Nephron progenitor cell (in vitro differentiated cells): ENCODE measurements around the gene RUNX1.

Source experiments
- DNase-seq: peaks from one replicate; pipeline ENCODE4 v3.0.0; 2021
- H3K27ac Mint-ChIP-seq: 2 replicates; pipeline ENCODE4 v1.8.0; 2021; ENCODE audit warnings: mild to moderate bottlenecking, moderate library complexity, mixed read lengths
- H3K27me3 Mint-ChIP-seq: 2 replicates; pipeline ENCODE4 v1.8.0; 2021; ENCODE audit warnings: mild to moderate bottlenecking, low read depth, mixed read lengths; ENCODE audit not compliant: poor library complexity
- H3K36me3 Mint-ChIP-seq: 2 replicates; pipeline ENCODE4 v1.8.0; 2021; ENCODE audit warnings: low read depth, mixed read lengths
- H3K4me1 Mint-ChIP-seq: 2 replicates; pipeline ENCODE4 v1.8.0; 2021; ENCODE audit warnings: mixed read lengths
- H3K4me3 Mint-ChIP-seq: 2 replicates; pipeline ENCODE4 v1.8.0; 2021; ENCODE audit warnings: mild to moderate bottlenecking, moderate library complexity, mixed read lengths
- H3K9me3 Mint-ChIP-seq: 2 replicates; pipeline ENCODE4 v1.8.0; 2021; ENCODE audit warnings: mild to moderate bottlenecking, moderate library complexity, mixed read lengths
- CTCF ChIP-seq: fragments of 200-600 bp; sonication (generic); IDR thresholded peaks from 2 replicates; pipeline ENCODE4 v1.5.0; 2021; ENCODE audit warnings: antibody characterized with exemption

The RUNX1 gene

GRCh38 chr21:35048706-35049617 lies at the start of gene RUNX1:
TSS of gene RUNX1 (minus strand) at chr21:35049302.
- Mint-ChIP-seq H3K27me3 (peaks cover 26% of the 10 kb centered on the region), H3K9me3 (peaks cover 6% of the 10 kb centered on the region), H3K4me3 (no peak within 1 kb of the TSS), H3K4me1 (peaks cover 76% of the 10 kb centered on the region), H3K27ac (peak within 1 kb of the TSS; percentile 34), H3K36me3 (no peaks in the 10 kb centered on the region)
- no peak for TF ChIP-seq CTCF
- no peak for DNase-seq

GRCh38 chr21:35097525-35097924 lies 48.4 kb upstream of the RUNX1 start:
- DNase-seq: no peak
- H3K27me3 Mint-ChIP-seq: no peaks in the 10 kb centered on the region
- H3K4me1 Mint-ChIP-seq: no peaks in the 10 kb centered on the region
- no peaks in the 10 kb centered on the region for H3K36me3 Mint-ChIP-seq
- peaks cover 8% of the 10 kb centered on the region for H3K9me3 Mint-ChIP-seq
- H3K4me3 Mint-ChIP-seq: no peak overlapping the region
- no peak for TF ChIP-seq CTCF
- H3K27ac Mint-ChIP-seq: no peak overlapping the region

GRCh38 chr21:35096959-35097358 lies 47.9 kb upstream of the RUNX1 start:
- H3K4me1 Mint-ChIP-seq: no peaks in the 10 kb centered on the region
- TF ChIP-seq CTCF: no peak
- H3K4me3 Mint-ChIP-seq: no peak overlapping the region

GRCh38 chr21:35095859-35096291 lies 46.8 kb upstream of the RUNX1 start:
- no peak for TF ChIP-seq CTCF
- Mint-ChIP-seq H3K27ac (no peak overlapping the region), H3K4me3 (no peak overlapping the region), H3K4me1 (no peaks in the 10 kb centered on the region), H3K9me3 (peaks cover 8% of the 10 kb centered on the region), H3K27me3 (no peaks in the 10 kb centered on the region), H3K36me3 (no peaks in the 10 kb centered on the region)
- DNase-seq: no peak

More at GRCh38 chr21:35096959-35097358, 47.9 kb upstream of the RUNX1 start:
- no peaks in the 10 kb centered on the region for H3K36me3 Mint-ChIP-seq
- no peak for DNase-seq
- peaks cover 8% of the 10 kb centered on the region for H3K9me3 Mint-ChIP-seq
- no peaks in the 10 kb centered on the region for H3K27me3 Mint-ChIP-seq
- no peak overlapping the region for H3K27ac Mint-ChIP-seq

GRCh38 chr21:35093514-35093913 lies 44.4 kb upstream of the RUNX1 start:
- Mint-ChIP-seq H3K9me3 (peaks cover 8% of the 10 kb centered on the region), H3K27me3 (no peaks in the 10 kb centered on the region), H3K27ac (no peak overlapping the region), H3K4me1 (no peaks in the 10 kb centered on the region), H3K4me3 (no peak overlapping the region), H3K36me3 (no peaks in the 10 kb centered on the region)
- TF ChIP-seq CTCF: no peak
- DNase-seq: no peak

- no peaks in the 10 kb centered on the region for H3K4me1 Mint-ChIP-seq
- H3K4me3 Mint-ChIP-seq: no peak overlapping the region
- TF ChIP-seq CTCF: no peak
- H3K27ac Mint-ChIP-seq: no peak overlapping the region
- no peaks in the 10 kb centered on the region for H3K36me3 Mint-ChIP-seq
- H3K9me3 Mint-ChIP-seq: peaks cover 8% of the 10 kb centered on the region
- no peak for DNase-seq
- H3K27me3 Mint-ChIP-seq: no peaks in the 10 kb centered on the region
These were observed 42.4 kb upstream of the RUNX1 start for GRCh38 chr21:35091496-35091895.
